HG03520 (cell line): ENCODE data around the gene PDXDC1.
A peak's percentile ranks its signal among the peaks of the same experiment; 100 is the strongest.
"Not testable (repeated sequence)": the region's sequence is repeated elsewhere in the genome, so short reads cannot be mapped to it uniquely, and the experiment has no call there.

Experiments
- ATAC-seq: cut with Tn5 transposase; IDR thresholded peaks from one replicate; pipeline ENCODE4 v1.9.1; 2021; ENCODE audit warnings: mild to moderate bottlenecking, moderate library complexity; ENCODE audit not compliant: unreplicated experiment

The PDXDC1 gene

GRCh38 chr16:14974656-14975417, at the start of gene PDXDC1:
Gene PDXDC1, plus strand, starts transcription at chr16:14975026. Its CDS starts 174 bp downstream, at chr16:14975200.
- ATAC-seq = peak; percentile 90

- not testable (repeated sequence) for ATAC-seq
Measured at GRCh38 chr16:14928064-14928714, 46.6 kb upstream of the PDXDC1 start.

- not testable (repeated sequence) for ATAC-seq
Measured at GRCh38 chr16:14929176-14929575, 45.6 kb upstream of the PDXDC1 start.

- ATAC-seq = not testable (repeated sequence)
Measured at GRCh38 chr16:14930246-14930645, 44.6 kb upstream of the PDXDC1 start.

- not testable (repeated sequence) for ATAC-seq
Measured at GRCh38 chr16:14930971-14931370, 43.9 kb upstream of the PDXDC1 start.

GRCh38 chr16:14932581-14933375, 42.0 kb upstream of the PDXDC1 start:
- ATAC-seq = not testable (repeated sequence)

GRCh38 chr16:14937143-14937542, 37.7 kb upstream of the PDXDC1 start, which contains the start of gene NPIPA1:
Gene NPIPA1, plus strand, starts transcription at chr16:14937443. Its CDS starts 0 bp downstream, at chr16:14937443.
- not testable (repeated sequence) for ATAC-seq

- ATAC-seq = not testable (repeated sequence)
Measured at GRCh38 chr16:14937994-14938393, 36.8 kb upstream of the PDXDC1 start.

GRCh38 chr16:14942686-14943085, 32.1 kb upstream of the PDXDC1 start:
- not testable (repeated sequence) for ATAC-seq

GRCh38 chr16:14955546-14956231, 19.1 kb upstream of the PDXDC1 start:
- ATAC-seq = no peak

GRCh38 chr16:14957576-14958322, 17.1 kb upstream of the PDXDC1 start:
- ATAC-seq = no peak

GRCh38 chr16:14958323-14958600, 16.6 kb upstream of the PDXDC1 start:
- ATAC-seq = no peak

- no peak for ATAC-seq
Measured at GRCh38 chr16:14958970-14959369, 15.9 kb upstream of the PDXDC1 start.

GRCh38 chr16:14961405-14962186, 13.2 kb upstream of the PDXDC1 start:
- ATAC-seq = no peak

- no peak for ATAC-seq
Measured at GRCh38 chr16:14963281-14964173, 11.3 kb upstream of the PDXDC1 start.

- no peak for ATAC-seq
Measured at GRCh38 chr16:14965328-14965727, 9.5 kb upstream of the PDXDC1 start.

- not testable (repeated sequence) for ATAC-seq
Measured at GRCh38 chr16:14969795-14970194, 5.0 kb upstream of the PDXDC1 start.

GRCh38 chr16:14971621-14972228, 3.1 kb upstream of the PDXDC1 start:
- not testable (repeated sequence) for ATAC-seq
